NOMO-1 treated with dmso at 0.1 percent for 144 hours (cell line): ENCODE measurements around the gene TJP1.

Source experiments
- DNase-seq: peaks from one replicate; lab custom pipeline; 2025; ENCODE audit not compliant: unreplicated experiment; lab: John Stamatoyannopoulos, UW

Gene TJP1

DNA sequence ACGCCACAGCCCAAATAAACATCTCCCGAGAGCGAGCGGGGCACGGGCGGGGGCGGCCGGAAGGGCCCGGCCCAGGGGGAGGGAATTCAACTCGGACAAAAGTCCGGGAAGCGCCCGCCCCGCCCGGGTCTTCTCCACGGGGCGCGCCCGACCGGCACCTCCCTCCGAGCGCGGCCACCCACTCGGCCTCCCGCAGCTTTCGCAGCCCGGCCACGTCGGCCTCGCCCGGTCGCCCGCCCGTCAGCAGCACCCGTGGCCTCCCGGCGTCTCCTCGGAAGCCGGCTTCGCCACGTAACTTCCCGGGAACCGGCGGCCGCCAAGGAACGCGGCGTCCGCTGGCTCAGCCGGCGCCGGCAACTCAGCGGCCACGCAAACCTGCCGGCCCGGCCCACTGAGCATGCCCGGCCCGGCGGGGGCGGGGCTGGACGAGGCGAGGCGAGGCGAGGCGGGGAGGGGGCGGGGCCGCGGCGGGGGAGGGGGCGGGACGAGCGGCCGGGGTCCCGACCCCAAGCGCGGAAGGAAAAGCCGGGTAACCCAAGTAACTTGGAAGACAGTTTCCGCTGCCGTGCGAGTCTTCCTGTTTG lies at the start of gene TJP1:
TSS of gene TJP1 (minus strand) at position 369 of the 584 bp plus-strand sequence. CDS start 440 bp downstream, outside the sequence.
- no peak for DNase-seq

DNA sequence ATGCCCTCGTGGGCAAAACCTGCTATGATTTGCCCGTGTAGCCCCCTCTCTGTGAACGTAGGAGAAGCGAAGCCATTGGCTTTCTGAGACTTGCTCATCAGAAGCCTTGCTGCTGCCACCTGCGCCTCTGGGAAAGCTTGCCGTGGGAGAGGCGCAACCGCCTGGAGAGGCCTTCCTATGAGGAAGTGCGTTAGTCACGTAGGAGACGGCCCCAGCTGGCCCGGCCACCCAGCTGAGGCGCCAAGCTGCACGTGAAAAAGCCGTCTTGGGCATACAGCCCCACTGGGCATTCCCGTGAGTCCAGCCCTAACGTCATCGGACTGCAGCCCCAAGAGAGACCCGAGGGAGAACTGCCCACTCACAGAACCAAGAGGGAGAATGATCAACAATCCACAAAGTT lies 49.1 kb upstream of the TJP1 start:
- no peak for DNase-seq

DNA sequence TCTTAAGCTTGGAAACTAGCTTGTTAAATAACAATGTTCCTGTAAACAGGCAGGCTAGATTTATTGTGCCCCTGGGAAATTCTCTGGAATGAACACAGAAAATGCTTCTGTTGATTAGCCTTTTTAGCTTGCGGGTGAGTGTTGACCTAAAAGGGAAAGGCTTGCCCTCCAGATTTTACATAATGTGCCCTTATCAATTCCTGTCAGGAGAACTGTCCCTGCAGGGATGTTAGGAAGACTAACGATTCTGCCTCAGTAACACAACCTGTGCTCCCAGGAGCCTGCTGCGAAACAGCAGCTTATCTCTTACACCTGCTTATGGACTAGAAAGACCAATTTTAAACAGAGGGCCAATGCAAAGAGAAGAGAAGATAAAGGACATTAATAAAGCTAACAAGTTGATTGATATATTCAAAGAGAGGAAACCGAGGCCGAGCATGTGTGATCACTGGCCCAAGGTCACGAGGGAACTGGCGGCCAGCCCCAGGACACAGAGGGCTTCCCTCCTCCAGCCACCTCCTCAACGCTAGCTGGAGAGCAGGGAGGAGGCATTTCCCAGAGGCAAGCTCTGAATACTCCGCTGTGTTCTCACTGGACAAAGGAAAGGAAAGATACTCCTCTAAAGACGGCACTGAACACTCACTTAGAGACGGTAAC lies 48.4 kb upstream of the TJP1 start:
- DNase-seq, result no peak

- DNase-seq, result no peak
Measured at GRCh38 chr15:29867241-29868000, 45.2 kb upstream of the TJP1 start.

DNA sequence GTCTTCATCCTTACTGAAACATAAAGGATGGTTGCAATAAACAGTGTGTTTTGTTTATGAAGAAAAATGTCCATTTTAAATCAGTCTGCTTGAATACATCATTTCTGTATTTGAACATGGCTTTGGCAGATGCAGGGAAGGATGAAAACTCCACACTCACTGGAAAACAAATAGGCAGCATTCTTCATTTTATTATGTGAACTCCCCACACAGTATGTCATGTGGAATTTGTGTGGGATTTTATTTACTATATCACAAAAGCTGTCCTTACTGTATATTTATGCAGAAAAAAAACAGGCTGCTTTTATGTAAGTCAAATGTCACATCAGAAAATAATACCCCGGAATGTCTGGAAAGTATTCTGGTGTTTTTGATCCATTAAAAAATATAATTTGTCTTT lies 44.1 kb upstream of the TJP1 start:
- DNase-seq, result no peak

DNA sequence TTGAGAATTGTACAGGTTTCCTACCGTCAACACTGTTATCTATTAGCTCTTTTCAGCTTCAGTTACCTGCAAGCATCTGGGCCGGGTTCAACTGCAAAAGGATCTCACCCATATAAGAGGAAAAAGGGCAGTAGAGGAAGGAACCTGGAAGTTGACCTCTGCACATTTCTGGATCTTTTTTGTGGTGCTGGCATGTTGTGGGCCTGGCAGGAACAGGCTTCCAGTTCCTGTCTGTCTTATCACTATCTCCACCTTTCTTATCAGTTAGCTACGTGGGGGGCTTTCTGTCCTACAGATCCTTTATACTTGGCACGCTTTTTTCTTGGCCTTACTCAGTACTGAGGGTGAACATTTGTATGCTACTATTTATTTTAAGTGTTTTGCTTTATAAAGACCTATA lies 42.2 kb upstream of the TJP1 start:
- no peak for DNase-seq

DNA sequence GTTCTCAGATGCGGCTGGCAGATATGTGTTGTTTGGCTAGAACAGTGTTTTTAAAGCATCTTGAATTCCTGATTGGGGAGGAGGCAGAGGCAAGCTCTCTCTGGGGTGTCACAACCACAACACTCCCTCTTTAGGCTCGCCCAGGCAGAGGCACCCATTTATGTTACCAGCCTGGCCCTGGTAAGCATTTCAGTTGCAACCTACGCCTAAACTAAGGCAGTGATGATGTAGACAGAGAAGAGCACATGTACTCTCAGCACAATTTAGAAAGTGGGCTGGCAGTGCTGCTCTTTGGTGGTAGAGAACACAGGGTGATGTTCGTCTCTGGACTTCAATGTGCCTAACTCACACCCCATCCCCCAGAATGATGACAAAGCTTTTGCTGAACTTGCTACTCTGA lies 41.2 kb upstream of the TJP1 start:
- no peak for DNase-seq

DNA sequence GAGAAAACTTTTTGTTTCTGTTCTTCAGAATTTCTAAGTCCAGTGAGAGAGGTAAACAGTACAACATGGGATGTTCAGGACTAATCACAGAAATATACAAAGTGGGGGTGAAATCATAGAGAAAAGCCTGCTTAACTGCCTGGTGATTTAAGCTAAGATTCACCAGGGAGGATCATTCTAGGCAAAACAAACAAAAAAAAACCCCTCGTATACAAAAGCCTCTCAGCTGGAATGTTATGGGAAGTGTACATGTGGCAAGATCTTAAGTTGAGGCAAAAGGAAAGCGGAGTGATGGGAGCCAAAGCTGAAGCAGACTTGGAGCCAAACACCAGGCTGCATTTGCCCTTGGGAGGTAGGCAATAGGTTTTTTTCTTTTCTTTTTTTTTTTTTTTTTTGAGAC lies 40.0 kb upstream of the TJP1 start:
- DNase-seq, result no peak

- no peak for DNase-seq
Measured at GRCh38 chr15:29860872-29861271, 38.6 kb upstream of the TJP1 start.

GRCh38 chr15:29859973-29860715 lies 37.9 kb upstream of the TJP1 start:
- no peak for DNase-seq

DNA sequence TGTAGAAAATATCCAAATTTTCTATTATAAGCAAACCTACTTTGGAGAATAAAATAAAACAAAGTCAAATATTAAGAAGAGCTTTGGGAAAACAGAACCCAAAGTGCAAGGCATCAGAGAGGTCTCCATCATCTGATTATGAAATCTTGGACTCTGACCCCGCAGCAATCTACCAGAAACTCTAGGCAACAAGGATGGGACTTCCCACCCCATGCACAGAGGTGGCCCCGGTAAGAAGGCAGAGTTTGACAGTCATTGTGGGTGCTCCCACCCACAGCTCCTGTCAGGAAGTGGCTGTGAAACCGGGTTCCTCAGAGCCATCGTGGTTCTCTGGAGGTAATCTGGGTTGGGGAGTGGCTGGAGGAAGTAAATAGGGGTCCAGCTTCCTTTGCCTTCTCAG lies 37.0 kb upstream of the TJP1 start:
- DNase-seq, result no peak

DNA sequence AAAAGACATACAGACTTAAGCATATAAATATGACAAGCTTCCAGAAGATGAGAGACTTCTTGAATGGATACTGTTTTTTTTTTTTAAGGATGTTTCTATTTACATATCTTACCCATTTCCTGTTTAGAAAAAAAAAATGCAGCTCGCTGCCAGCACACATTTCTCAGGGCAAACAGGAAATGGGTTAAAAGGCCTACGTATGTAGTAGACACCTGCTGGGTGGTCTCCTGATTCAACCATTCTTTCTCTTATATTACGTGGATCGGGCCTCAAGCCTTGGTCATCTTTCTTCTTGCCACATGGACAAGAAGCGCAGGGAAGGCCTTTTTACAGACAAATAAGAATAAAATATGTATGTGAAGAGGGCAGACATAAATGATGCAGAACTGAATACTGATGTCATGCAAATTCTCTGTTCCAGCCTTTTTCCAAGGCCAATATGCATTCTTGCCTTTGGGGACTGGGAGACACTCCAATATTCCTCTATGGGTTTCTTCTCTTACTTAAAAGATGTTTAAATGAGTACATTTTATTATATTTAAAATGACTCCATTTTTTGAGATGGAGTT lies 35.0 kb upstream of the TJP1 start:
- no peak for DNase-seq

GRCh38 chr15:29854413-29854812 lies 32.1 kb upstream of the TJP1 start:
- no peak for DNase-seq

DNA sequence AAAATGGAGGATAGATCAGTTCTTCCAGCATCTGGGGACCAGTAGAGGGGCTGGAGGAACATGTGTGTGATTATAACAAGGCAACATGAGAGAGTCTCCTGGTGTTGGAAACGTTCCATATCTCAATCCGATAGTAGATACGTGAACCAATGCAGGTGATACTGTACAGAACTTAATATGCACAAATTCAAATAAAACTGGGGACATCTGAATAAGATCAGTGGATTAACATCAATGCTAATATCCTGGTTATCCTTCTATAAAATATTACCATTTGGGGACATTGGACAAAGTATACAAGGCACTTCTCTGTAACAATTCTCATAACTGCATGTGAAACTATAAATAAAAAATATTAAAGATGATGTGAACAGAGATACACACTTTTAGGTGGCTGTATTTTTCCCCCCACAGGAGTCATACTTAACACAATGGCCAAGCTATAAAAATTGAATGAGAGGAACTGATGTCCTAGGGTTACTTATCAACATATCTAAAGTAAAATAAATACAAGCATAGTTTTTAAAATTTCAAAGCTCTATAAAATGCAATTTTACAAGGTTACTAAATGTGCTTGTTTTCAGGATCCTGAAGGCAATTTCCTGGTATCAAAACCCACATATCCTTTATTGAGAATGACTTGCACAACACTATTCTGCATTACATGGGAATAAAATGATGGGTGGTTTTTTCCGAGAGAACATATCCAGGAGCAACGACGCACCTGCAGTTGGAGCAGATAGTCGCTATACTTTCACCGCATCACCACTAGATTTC lies 31.1 kb upstream of the TJP1 start:
- no peak for DNase-seq

DNA sequence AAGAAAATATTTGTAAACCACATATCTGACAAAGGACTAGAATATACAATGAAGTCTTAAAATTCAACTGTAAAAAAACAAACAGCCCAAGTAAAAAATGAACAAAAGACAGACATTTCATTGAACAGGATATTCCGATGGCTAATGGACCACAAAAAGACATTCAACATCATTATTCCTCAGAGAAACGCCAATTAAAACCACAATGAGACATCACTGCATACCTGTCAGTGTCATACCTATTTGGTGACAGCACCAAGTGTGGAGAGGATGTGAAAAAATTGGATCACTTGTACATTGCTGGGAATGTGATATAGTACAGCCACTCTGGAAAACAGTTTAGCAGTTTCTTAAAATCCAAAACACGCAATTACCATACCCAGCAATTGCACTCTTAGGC lies 29.9 kb upstream of the TJP1 start:
- no peak for DNase-seq

DNA sequence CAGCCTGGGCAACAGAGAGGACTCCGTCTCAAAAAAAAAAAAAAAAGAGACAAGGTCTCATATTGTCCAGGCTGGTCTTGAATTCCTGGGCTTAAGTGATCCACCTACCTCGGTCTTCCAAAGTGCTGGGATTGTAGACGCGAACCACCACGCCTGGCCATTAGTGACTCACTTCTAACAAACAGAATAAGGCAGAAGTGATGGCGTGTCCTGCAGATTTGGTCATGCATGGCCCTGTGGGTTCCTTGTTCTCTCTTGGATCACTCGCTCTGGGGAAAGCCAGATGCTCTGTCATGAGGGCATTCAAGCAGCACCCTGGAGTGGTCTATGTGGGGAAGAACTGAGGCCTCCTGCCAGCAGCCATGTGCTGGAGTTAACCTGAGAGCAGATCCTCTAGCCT lies 27.4 kb upstream of the TJP1 start:
- DNase-seq, result no peak

GRCh38 chr15:29849218-29849617 lies 26.9 kb upstream of the TJP1 start:
- DNase-seq, result no peak

DNA sequence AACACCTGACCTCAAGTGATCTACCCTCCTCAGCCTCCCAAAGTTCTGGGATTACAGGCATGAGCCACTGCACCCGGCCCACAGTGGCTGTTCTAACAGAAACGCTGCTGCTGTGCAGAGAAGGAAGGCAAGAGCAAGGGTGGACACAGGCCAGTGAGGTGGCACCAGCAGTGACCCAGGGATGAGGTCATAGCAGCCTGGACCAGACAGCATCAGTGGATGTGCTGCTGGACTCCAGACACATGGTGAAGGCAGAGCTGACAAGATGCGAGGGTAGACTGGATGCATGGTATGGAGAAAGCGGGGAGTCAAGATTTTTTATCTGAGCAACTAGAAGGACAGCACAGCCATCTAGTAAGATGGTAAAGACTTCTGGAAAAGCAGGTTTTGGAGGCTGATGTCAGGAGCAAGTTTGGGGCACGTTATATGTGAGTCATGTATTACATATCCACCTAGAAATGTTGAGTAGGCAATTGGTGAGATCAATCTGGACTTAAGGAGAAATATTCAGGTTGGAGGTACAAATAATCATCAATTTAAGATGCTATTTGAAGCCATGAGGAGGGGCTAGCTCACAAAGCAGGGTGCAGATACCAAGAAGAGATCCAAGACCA lies 22.1 kb upstream of the TJP1 start:
- no peak for DNase-seq

DNA sequence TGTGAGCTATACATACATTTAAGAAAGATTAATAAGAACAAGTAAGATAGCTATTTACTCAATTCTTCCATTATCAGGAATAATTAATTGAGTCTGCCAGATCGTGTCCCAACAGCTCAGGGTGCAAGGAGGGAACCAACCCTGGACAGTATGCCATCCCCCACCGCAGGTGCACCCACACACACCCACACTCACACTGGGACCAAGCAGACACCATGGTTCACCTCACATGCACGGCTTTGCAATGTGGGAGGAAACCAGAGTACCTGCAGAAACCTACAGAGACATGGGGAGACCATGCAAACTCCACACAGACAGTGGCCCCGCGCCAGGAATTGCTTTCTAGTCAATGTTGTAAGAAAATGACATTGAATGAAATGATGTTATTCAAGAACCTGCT lies 20.0 kb upstream of the TJP1 start:
- no peak for DNase-seq

DNA sequence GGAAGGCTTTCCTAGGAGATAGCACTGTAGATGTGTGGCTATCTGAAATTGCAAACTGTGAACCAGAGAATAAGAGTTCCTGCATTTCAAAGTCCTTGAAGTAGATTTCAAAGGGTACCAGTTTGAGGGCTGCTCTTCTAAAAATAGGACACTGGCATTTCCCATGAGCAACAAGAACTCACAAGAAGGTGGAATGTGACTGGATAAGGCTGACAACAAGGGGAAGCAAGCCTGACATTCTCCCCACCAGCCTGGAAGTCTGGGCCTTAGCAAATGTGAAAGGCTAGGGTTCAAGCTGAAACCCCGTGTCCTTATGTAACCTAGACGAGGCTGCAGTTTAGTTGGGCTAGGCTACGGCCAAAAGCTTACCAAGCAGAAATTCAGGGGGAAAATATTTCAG lies 18.7 kb upstream of the TJP1 start:
- DNase-seq, result no peak
